Activated naive CD4-positive, alpha-beta T cell treated with anti-CD3 and anti-CD28 coated beads for 36 hours (primary cell): ENCODE measurements around the gene ACTR3C. TPM values are rescaled to one million over a fixed set of nuclear protein-coding genes. Genes with fewer than 3 reads are reported as not detected.

Experiments used
- CTCF ChIA-PET: fragments of 350-600 bp; sonication (Branson Sonifier 250); formaldehyde crosslinking; loops from one replicate; lab custom pipeline; 2021; ENCODE audit warnings: antibody characterized with exemption; lab: Charles Lee
- DNase-seq: peaks from one replicate; pipeline ENCODE4 v3.0.0-alpha.2; 2020
- H3K27ac Mint-ChIP-seq: one replicate; pipeline ENCODE4 v1.8.0; 2021; ENCODE audit warnings: mild to moderate bottlenecking, mixed read lengths
- H3K27me3 Mint-ChIP-seq: one replicate; pipeline ENCODE4 v1.8.0; 2021; ENCODE audit warnings: low read depth, mixed read lengths
- H3K36me3 Mint-ChIP-seq: one replicate; pipeline ENCODE4 v1.8.0; 2021; ENCODE audit warnings: low read depth, mixed read lengths
- H3K4me1 Mint-ChIP-seq: one replicate; pipeline ENCODE4 v1.8.0; 2021; ENCODE audit warnings: low read depth, mixed read lengths
- H3K4me3 Mint-ChIP-seq: one replicate; pipeline ENCODE4 v1.8.0; 2021; ENCODE audit warnings: mild to moderate bottlenecking, moderate library complexity, mixed read lengths
- H3K9me3 Mint-ChIP-seq: one replicate; pipeline ENCODE4 v1.8.0; 2021; ENCODE audit warnings: mixed read lengths
- intact Hi-C: fragments of 100-400 bp; cut with micrococcal nuclease; formaldehyde crosslinking; loops from one replicate; pipeline ENCODE4 v1.15.1; 2023
- total RNA-seq, 2 experiments: library from RNA; stranded (reverse); gene quantifications; one replicate each; pipeline ENCODE4 v1.2.3, GENCODE V29; 2021

Gene ACTR3C
- total RNA-seq, 2 experiments from 2014 or later: 3.1 to 3.4 TPM

- DNase-seq: no peak
- no peak overlapping the region for H3K4me3 Mint-ChIP-seq
- no peaks in the 10 kb centered on the region for H3K27me3 Mint-ChIP-seq
- CTCF ChIA-PET: no interaction called here
- H3K36me3 Mint-ChIP-seq: peaks cover 27% of the 10 kb centered on the region
- intact Hi-C loops: no loop called here
- no peaks in the 10 kb centered on the region for H3K9me3 Mint-ChIP-seq
- H3K4me1 Mint-ChIP-seq: peaks cover 7% of the 10 kb centered on the region
- no peak overlapping the region for H3K27ac Mint-ChIP-seq
Observed at GRCh38 chr7:150330211-150330885, 7.0 kb upstream of the ACTR3C start.

- Mint-ChIP-seq H3K4me3 (no peak overlapping the region), H3K9me3 (no peaks in the 10 kb centered on the region), H3K27me3 (no peaks in the 10 kb centered on the region), H3K27ac (no peak overlapping the region), H3K36me3 (peaks cover 34% of the 10 kb centered on the region), H3K4me1 (peaks cover 15% of the 10 kb centered on the region)
- CTCF ChIA-PET: no interaction called here
- no peak for DNase-seq
- intact Hi-C loops: no loop called here
Observed at GRCh38 chr7:150329331-150330120, 6.2 kb upstream of the ACTR3C start.

- no peaks in the 10 kb centered on the region for H3K27me3 Mint-ChIP-seq
- CTCF ChIA-PET: interaction anchor here (1.6 kb wide), 1 partner anchor 29 kb away, joined by 6 read pairs; no protein-coding TSS in a partner anchor
Observed at GRCh38 chr7:150327308-150327707, 4.0 kb upstream of the ACTR3C start.

GRCh38 chr7:150326657-150327268 lies 3.4 kb upstream of the ACTR3C start:
- Mint-ChIP-seq H3K4me1 (peaks cover 30% of the 10 kb centered on the region), H3K36me3 (peaks cover 37% of the 10 kb centered on the region)
- CTCF ChIA-PET: interaction anchor here (1.6 kb wide), 1 partner anchor 29 kb away, joined by 6 read pairs; no protein-coding TSS in a partner anchor

More at GRCh38 chr7:150327308-150327707, 4.0 kb upstream of the ACTR3C start:
- peaks cover 25% of the 10 kb centered on the region for H3K4me1 Mint-ChIP-seq
- DNase-seq: no peak
- no peak overlapping the region for H3K4me3 Mint-ChIP-seq
- intact Hi-C loops: loop anchor here (2.0 kb wide), 1 partner anchor 15 kb away; no protein-coding TSS in a partner anchor
- H3K36me3 Mint-ChIP-seq: peaks cover 37% of the 10 kb centered on the region
- no peak overlapping the region for H3K27ac Mint-ChIP-seq
- no peaks in the 10 kb centered on the region for H3K9me3 Mint-ChIP-seq

GRCh38 chr7:150325901-150326300 lies 2.6 kb upstream of the ACTR3C start:
- Mint-ChIP-seq H3K4me3 (no peak overlapping the region), H3K36me3 (peaks cover 38% of the 10 kb centered on the region), H3K27ac (no peak overlapping the region), H3K27me3 (no peaks in the 10 kb centered on the region), H3K4me1 (peaks cover 38% of the 10 kb centered on the region), H3K9me3 (no peaks in the 10 kb centered on the region)
- CTCF ChIA-PET: interaction anchor here (0.6 to 1.1 kb wide), 2 partner anchors 52 to 490 kb away, joined by 3 read pairs; no protein-coding TSS in a partner anchor
- intact Hi-C loops: loop anchor here (2.0 kb wide), 1 partner anchor 17 kb away; no protein-coding TSS in a partner anchor
- DNase-seq: no peak

More at GRCh38 chr7:150326657-150327268, 3.4 kb upstream of the ACTR3C start:
- no peak overlapping the region for H3K4me3 Mint-ChIP-seq
- no peak for DNase-seq
- peak overlapping the region; percentile 31 for H3K27ac Mint-ChIP-seq
- no peaks in the 10 kb centered on the region for H3K9me3 Mint-ChIP-seq
- intact Hi-C loops: loop anchor here (2.0 kb wide), 1 partner anchor 16 kb away; no protein-coding TSS in a partner anchor
- H3K27me3 Mint-ChIP-seq: no peaks in the 10 kb centered on the region

GRCh38 chr7:150325110-150325611 lies 1.8 kb upstream of the ACTR3C start:
- Mint-ChIP-seq H3K27ac (peak overlapping the region; percentile 73), H3K4me3 (peak overlapping the region; percentile 95), H3K36me3 (peaks cover 38% of the 10 kb centered on the region), H3K9me3 (no peaks in the 10 kb centered on the region), H3K4me1 (peaks cover 43% of the 10 kb centered on the region), H3K27me3 (no peaks in the 10 kb centered on the region)
- CTCF ChIA-PET: interaction anchor here (1.1 kb wide), 1 partner anchor 53 kb away, joined by 3 read pairs; no protein-coding TSS in a partner anchor
- intact Hi-C loops: no loop called here
- DNase-seq: no peak

GRCh38 chr7:150324373-150324961 lies 1.1 kb upstream of the ACTR3C start:
- Mint-ChIP-seq H3K4me1 (peaks cover 46% of the 10 kb centered on the region), H3K36me3 (peaks cover 39% of the 10 kb centered on the region), H3K4me3 (peak overlapping the region; percentile 95), H3K27me3 (no peaks in the 10 kb centered on the region), H3K9me3 (no peaks in the 10 kb centered on the region), H3K27ac (peak overlapping the region; percentile 97)
- intact Hi-C loops: loop anchor here (5.0 kb wide), 3 partner anchors 238 to 758 kb away; partner anchors contain the start of genes FASTK and TMUB1
- CTCF ChIA-PET: interaction anchor here (1.1 kb wide), 1 partner anchor 53 kb away, joined by 3 read pairs; no protein-coding TSS in a partner anchor
- no peak for DNase-seq

- no peaks in the 10 kb centered on the region for H3K9me3 Mint-ChIP-seq
- CTCF ChIA-PET: interaction anchor here (1.1 kb wide), 1 partner anchor 46 kb away, joined by 3 read pairs; no protein-coding TSS in a partner anchor
- H3K4me3 Mint-ChIP-seq: peak overlapping the region; percentile 95
- intact Hi-C loops: loop anchor here (2.0 to 5.0 kb wide), 6 partner anchors 33 to 758 kb away; partner anchors contain the start of genes FASTK and TMUB1
- H3K4me1 Mint-ChIP-seq: peaks cover 46% of the 10 kb centered on the region
- peaks cover 39% of the 10 kb centered on the region for H3K36me3 Mint-ChIP-seq
- H3K27ac Mint-ChIP-seq: peak overlapping the region; percentile 97
- DNase-seq: no peak
- no peaks in the 10 kb centered on the region for H3K27me3 Mint-ChIP-seq
Observed at GRCh38 chr7:150323682-150324372, 482 bp upstream of the ACTR3C start.

- Mint-ChIP-seq H3K4me3 (peak overlapping the region; percentile 95), H3K27ac (peak overlapping the region; percentile 99), H3K9me3 (no peaks in the 10 kb centered on the region), H3K27me3 (no peaks in the 10 kb centered on the region), H3K36me3 (peaks cover 30% of the 10 kb centered on the region), H3K4me1 (peaks cover 46% of the 10 kb centered on the region)
- intact Hi-C loops: loop anchor here (1.0 to 5.0 kb wide), 7 partner anchors 35 to 760 kb away; partner anchors contain the start of genes FASTK and TMUB1
- CTCF ChIA-PET: no interaction called here
- peak; percentile 89 for DNase-seq
Observed at GRCh38 chr7:150322114-150322832, 1.1 kb downstream of the ACTR3C start.

- Mint-ChIP-seq H3K4me1 (peaks cover 43% of the 10 kb centered on the region), H3K36me3 (peaks cover 25% of the 10 kb centered on the region), H3K27me3 (no peaks in the 10 kb centered on the region), H3K9me3 (no peaks in the 10 kb centered on the region), H3K4me3 (peak overlapping the region; percentile 95), H3K27ac (peak overlapping the region; percentile 99)
- CTCF ChIA-PET: interaction anchor here (0.7 kb wide), 1 partner anchor 45 kb away, joined by 5 read pairs; no protein-coding TSS in a partner anchor
- DNase-seq: no peak
- intact Hi-C loops: loop anchor here (1.0 to 5.0 kb wide), 12 partner anchors 35 to 761 kb away; partner anchors contain the start of genes FASTK, REPIN1, TMUB1 and ZNF775
Observed at GRCh38 chr7:150321788-150322113, 1.6 kb downstream of the ACTR3C start.
